HL-60 (cell line): Measurements from ENCODE around the gene CCR4.

ENCODE experiments used
- DNase-seq, 2 experiments: peaks; one replicate each; pipeline ENCODE4 v3.0.0-alpha.2; 2010 to 2020; ENCODE audit warnings: low read depth in 1 of 2, low spot score in 1 of 2
- H3K27ac ChIP-seq: fragments of 250-450 bp; sonication (Bioruptor Pico); replicated peaks from 2 replicates; pipeline ENCODE4 v1.5.1; 2020; ENCODE audit warnings: mild to moderate bottlenecking, moderate library complexity
- H3K27me3 ChIP-seq: fragments of 250-450 bp; sonication (Bioruptor Pico); 2 replicates; pipeline ENCODE4 v1.5.1; 2021; ENCODE audit warnings: mild to moderate bottlenecking, moderate library complexity; ENCODE audit not compliant: insufficient read depth, poor library complexity, severe bottlenecking
- H3K4me3 ChIP-seq: replicated peaks from 2 replicates; pipeline ENCODE4 v1.5.1; 2011; ENCODE audit warnings: mild to moderate bottlenecking, control low read depth, low read length; ENCODE audit not compliant: insufficient read depth
- GABPA ChIP-seq: IDR thresholded peaks from 2 replicates; pipeline ENCODE4 v1.6.1; 2012; ENCODE audit warnings: low read depth
- POLR2AphosphoS5 ChIP-seq: IDR thresholded peaks from 2 replicates; pipeline ENCODE4 v1.6.1; 2012; ENCODE audit warnings: low read depth
- SPI1 ChIP-seq: IDR thresholded peaks from 2 replicates; pipeline ENCODE4 v1.6.1; 2012; ENCODE audit warnings: low read depth, mild to moderate bottlenecking, borderline replicate concordance
- TF ChIP-seq, protein P1 (sequence below): IDR thresholded peaks from one replicate; pipeline ENCODE4 v1.5.1; 2011; ENCODE audit warnings: low read length, control low read depth, inconsistent platforms; ENCODE audit not compliant: insufficient read depth
- TF ChIP-seq, protein P2 (sequence below): IDR thresholded peaks from 2 replicates; pipeline ENCODE4 v1.6.1; 2012; ENCODE audit warnings: low read depth; ENCODE audit not compliant: insufficient replicate concordance

Gene CCR4

DNA sequence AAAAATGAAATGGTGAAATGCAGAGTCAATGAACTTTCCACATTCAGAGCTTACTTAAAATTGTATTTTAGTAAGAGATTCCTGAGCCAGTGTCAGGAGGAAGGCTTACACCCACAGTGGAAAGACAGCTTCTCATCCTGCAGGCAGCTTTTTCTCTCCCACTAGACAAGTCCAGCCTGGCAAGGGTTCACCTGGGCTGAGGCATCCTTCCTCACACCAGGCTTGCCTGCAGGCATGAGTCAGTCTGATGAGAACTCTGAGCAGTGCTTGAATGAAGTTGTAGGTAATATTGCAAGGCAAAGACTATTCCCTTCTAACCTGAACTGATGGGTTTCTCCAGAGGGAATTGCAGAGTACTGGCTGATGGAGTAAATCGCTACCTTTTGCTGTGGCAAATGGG is 3.1 kb downstream of the CCR4 start:
- TF ChIP-seq GABPA (no peak), POLR2AphosphoS5 (no peak), SPI1 (no peak)
- TF ChIP-seq, protein P1, sequence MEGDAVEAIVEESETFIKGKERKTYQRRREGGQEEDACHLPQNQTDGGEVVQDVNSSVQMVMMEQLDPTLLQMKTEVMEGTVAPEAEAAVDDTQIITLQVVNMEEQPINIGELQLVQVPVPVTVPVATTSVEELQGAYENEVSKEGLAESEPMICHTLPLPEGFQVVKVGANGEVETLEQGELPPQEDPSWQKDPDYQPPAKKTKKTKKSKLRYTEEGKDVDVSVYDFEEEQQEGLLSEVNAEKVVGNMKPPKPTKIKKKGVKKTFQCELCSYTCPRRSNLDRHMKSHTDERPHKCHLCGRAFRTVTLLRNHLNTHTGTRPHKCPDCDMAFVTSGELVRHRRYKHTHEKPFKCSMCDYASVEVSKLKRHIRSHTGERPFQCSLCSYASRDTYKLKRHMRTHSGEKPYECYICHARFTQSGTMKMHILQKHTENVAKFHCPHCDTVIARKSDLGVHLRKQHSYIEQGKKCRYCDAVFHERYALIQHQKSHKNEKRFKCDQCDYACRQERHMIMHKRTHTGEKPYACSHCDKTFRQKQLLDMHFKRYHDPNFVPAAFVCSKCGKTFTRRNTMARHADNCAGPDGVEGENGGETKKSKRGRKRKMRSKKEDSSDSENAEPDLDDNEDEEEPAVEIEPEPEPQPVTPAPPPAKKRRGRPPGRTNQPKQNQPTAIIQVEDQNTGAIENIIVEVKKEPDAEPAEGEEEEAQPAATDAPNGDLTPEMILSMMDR, result no peak
- TF ChIP-seq, protein P2, sequence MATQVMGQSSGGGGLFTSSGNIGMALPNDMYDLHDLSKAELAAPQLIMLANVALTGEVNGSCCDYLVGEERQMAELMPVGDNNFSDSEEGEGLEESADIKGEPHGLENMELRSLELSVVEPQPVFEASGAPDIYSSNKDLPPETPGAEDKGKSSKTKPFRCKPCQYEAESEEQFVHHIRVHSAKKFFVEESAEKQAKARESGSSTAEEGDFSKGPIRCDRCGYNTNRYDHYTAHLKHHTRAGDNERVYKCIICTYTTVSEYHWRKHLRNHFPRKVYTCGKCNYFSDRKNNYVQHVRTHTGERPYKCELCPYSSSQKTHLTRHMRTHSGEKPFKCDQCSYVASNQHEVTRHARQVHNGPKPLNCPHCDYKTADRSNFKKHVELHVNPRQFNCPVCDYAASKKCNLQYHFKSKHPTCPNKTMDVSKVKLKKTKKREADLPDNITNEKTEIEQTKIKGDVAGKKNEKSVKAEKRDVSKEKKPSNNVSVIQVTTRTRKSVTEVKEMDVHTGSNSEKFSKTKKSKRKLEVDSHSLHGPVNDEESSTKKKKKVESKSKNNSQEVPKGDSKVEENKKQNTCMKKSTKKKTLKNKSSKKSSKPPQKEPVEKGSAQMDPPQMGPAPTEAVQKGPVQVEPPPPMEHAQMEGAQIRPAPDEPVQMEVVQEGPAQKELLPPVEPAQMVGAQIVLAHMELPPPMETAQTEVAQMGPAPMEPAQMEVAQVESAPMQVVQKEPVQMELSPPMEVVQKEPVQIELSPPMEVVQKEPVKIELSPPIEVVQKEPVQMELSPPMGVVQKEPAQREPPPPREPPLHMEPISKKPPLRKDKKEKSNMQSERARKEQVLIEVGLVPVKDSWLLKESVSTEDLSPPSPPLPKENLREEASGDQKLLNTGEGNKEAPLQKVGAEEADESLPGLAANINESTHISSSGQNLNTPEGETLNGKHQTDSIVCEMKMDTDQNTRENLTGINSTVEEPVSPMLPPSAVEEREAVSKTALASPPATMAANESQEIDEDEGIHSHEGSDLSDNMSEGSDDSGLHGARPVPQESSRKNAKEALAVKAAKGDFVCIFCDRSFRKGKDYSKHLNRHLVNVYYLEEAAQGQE, result no peak
- DNase-seq, result no peak
- H3K4me3 ChIP-seq, result no peak overlapping the region
- H3K27me3 ChIP-seq, result no peaks in the 10 kb centered on the region
- H3K27ac ChIP-seq, result no peak overlapping the region

DNA sequence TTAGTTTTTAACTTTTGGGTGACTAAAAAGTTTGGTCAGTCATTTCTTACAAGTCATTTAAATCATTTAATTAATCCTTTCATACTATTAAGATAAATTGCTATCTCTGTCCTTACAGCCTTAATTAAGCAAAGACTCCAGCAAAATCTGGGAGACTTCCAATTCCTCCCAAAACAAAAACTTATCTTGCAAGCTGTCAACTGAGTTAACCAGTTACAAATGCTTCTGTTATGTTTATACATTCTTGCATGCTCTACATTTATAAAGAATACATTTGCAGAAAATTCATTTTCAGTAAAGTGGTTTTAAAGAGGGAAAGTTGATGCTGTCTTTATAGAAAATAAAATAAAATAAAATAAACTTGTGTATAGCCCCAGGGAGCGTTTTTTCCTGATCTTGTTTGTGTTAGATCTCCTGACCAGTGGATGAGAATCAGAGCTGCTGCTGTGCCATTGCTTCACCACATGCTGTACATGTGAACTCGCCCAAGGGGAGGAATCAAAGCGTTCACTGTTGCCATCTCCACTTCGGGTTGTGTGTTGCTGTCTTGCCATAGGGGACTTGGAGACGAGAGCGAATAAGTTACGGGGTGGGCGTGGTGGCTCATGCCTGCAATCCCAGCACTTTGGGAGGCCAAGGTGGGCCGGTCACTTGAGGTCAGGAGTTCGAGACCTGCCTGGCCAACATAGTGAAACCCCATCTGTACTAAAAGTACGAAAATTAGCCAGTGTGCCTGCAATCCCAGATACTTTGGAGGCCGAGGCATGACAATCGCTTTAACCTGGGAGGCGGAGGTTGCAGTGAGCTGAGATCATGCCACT is 5.5 kb downstream of the CCR4 start:
- no peak for DNase-seq
- H3K27ac ChIP-seq, result no peak overlapping the region
- TF ChIP-seq, protein P2, result no peak
- TF ChIP-seq POLR2AphosphoS5 (no peak), GABPA (no peak), SPI1 (no peak)
- TF ChIP-seq, protein P1, result no peak
- H3K27me3 ChIP-seq, result no peaks in the 10 kb centered on the region
- no peak overlapping the region for H3K4me3 ChIP-seq

- DNase-seq, result no peak
- no peak for TF ChIP-seq POLR2AphosphoS5
- TF ChIP-seq, protein P2, result no peak
- no peak overlapping the region for H3K27ac ChIP-seq
Observed at GRCh38 chr3:32958509-32958908, 7.1 kb downstream of the CCR4 start.

More at GRCh38 chr3:32958509-32958908, 7.1 kb downstream of the CCR4 start:
- H3K27me3 ChIP-seq, result no peaks in the 10 kb centered on the region
- no peak overlapping the region for H3K4me3 ChIP-seq
